ENCODE measurements around the gene FPR2.

The FPR2 gene

DNA sequence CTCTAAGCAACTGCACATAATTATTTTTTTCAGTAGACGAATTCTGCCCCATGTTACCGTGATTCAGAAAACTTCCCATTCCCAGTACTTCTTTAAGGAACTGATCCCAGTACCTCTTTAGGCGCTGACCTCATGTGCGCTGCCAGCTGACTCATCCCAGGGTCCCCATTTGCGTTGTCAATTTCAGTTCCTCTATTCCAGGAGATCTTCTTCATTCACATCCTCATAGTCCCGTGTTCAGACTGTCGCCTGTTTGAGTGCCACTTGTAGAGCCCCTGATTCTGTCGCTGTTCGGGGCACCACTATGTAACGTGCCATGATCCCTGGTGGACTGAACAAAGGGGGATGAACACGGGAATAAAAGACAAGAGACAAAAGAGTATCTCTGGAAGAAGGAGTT is 50.4 kb downstream of the FPR2 start:
- DNase-seq (ENCODE audit: extremely low read depth, insufficient read length) = no peak
- H3K27me3 ChIP-seq (replicated peaks; ENCODE audit: control insufficient read depth, insufficient read depth, low read length) = no peaks in the 10 kb centered on the region
- H3K4me3 ChIP-seq (replicated peaks; ENCODE audit: low read depth, low read length) = no peak overlapping the region
- no peaks in the 10 kb centered on the region for H3K36me3 ChIP-seq (ENCODE audit: control insufficient read depth, insufficient read depth, low read length)
- TF ChIP-seq, protein P1, sequence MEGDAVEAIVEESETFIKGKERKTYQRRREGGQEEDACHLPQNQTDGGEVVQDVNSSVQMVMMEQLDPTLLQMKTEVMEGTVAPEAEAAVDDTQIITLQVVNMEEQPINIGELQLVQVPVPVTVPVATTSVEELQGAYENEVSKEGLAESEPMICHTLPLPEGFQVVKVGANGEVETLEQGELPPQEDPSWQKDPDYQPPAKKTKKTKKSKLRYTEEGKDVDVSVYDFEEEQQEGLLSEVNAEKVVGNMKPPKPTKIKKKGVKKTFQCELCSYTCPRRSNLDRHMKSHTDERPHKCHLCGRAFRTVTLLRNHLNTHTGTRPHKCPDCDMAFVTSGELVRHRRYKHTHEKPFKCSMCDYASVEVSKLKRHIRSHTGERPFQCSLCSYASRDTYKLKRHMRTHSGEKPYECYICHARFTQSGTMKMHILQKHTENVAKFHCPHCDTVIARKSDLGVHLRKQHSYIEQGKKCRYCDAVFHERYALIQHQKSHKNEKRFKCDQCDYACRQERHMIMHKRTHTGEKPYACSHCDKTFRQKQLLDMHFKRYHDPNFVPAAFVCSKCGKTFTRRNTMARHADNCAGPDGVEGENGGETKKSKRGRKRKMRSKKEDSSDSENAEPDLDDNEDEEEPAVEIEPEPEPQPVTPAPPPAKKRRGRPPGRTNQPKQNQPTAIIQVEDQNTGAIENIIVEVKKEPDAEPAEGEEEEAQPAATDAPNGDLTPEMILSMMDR (IDR thresholded peaks at IDR 0.05; ENCODE audit: insufficient read depth, low read length, poor library complexity, severe bottlenecking) = no peak

DNA sequence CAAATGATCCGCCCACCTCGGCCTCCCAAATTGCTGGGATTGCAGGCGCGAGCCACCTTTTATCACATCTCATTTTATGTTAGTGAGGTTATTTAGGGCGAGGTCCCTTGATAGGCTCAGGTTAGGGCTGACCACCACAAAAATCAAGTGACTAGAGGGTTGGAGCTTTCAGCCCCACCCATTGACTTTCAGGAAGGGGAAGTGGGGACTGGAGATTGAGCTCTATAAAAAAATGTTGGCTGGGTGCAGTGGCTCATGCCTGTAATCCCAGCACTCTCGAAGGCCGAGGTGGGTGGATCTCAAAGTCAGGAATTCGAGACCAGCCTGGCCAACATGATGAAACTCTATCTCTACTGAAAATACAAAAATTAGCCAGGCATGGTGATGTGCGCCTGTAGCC is 54.1 kb downstream of the FPR2 start:
- DNase-seq (ENCODE audit: extremely low read depth, insufficient read length) = no peak
- Histone ChIP-seq H3K4me3 (replicated peaks; ENCODE audit: low read depth, low read length) (no peak overlapping the region), H3K27me3 (replicated peaks; ENCODE audit: control insufficient read depth, insufficient read depth, low read length) (no peaks in the 10 kb centered on the region), H3K36me3 (ENCODE audit: control insufficient read depth, insufficient read depth, low read length) (no peaks in the 10 kb centered on the region)
- TF ChIP-seq, protein P1 (IDR thresholded peaks at IDR 0.05; ENCODE audit: insufficient read depth, low read length, poor library complexity, severe bottlenecking) = no peak

DNA sequence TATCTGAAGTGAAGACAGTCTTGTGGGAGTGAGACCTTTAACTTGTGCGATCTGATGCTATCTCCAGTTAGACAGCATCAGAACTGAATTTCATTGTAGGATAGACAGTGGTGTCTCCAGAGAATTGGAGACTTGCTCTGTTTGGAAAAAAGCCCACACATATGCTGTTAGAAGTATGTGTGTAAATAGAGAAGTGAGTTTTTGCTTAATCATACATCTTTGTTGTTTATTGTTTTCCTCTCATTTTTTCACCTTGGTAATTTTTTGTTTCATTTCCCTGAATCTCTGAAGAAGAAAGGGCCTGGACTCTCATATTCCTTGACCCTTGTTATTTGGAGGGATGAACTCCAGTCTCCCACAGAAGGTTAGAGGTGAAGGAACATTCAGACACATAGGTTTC is 55.7 kb downstream of the FPR2 start:
- Histone ChIP-seq H3K27me3 (replicated peaks; ENCODE audit: control insufficient read depth, insufficient read depth, low read length) (no peaks in the 10 kb centered on the region), H3K36me3 (ENCODE audit: control insufficient read depth, insufficient read depth, low read length) (no peaks in the 10 kb centered on the region), H3K4me3 (replicated peaks; ENCODE audit: low read depth, low read length) (no peak overlapping the region)
- TF ChIP-seq, protein P1 (IDR thresholded peaks at IDR 0.05; ENCODE audit: insufficient read depth, low read length, poor library complexity, severe bottlenecking) = no peak
- DNase-seq (ENCODE audit: extremely low read depth, insufficient read length) = no peak

DNA sequence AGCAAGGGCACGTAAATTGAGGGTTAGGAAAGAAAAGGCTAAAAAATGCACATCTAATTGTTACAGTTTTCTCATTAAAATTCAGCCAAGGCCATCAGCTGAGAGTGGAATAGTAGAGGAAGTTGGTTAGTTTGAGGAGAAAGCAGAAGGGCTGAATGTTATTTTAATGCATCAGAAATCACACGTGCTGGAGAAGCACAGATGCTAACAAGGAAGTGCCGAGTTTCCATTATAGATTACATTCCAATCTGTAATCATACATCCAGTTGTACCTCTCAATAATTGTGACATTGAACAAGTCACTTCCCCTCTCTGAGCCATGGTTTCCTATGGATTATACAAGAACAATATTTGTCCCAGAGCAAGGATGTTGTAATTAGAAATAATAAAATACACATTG is 59.0 kb downstream of the FPR2 start:
- TF ChIP-seq, protein P1 (IDR thresholded peaks at IDR 0.05; ENCODE audit: insufficient read depth, low read length, poor library complexity, severe bottlenecking) = no peak
- Histone ChIP-seq H3K4me3 (replicated peaks; ENCODE audit: low read depth, low read length) (no peak overlapping the region), H3K36me3 (ENCODE audit: control insufficient read depth, insufficient read depth, low read length) (no peaks in the 10 kb centered on the region), H3K27me3 (replicated peaks; ENCODE audit: control insufficient read depth, insufficient read depth, low read length) (no peaks in the 10 kb centered on the region)
- no peak for DNase-seq (ENCODE audit: extremely low read depth, insufficient read length)

Data from GM06990 (cell line).